PC-3 (cell line): Measurements from ENCODE around the gene DSTN.

Experiments used
- CTCF ChIP-seq: fragments of 300-600 bp; sonication (generic); conservative IDR thresholded peaks from 2 replicates; pipeline ENCODE4 v1.5.1; 2017; ENCODE audit warnings: antibody characterized with exemption, low read depth, mild to moderate bottlenecking, low read length
- EZH2 ChIP-seq: fragments of 300-600 bp; sonication (generic); IDR thresholded peaks from one replicate; pipeline ENCODE4 v1.6.1; 2017; ENCODE audit warnings: antibody characterized with exemption, mild to moderate bottlenecking, low read length; ENCODE audit not compliant: unreplicated experiment

GRCh38 chr20:17598013-17598550 lies 28.2 kb downstream of the DSTN start:
- TF ChIP-seq CTCF (no peak), EZH2 (no peak)
